NCI-H1105 treated with DMSO at 0.1 percent for 48 hours (cell line): ENCODE data around the gene SERPINB10.
"Not testable (repeated sequence)": the region's sequence is repeated elsewhere in the genome, so short reads cannot be mapped to it uniquely, and the experiment has no call there.

ENCODE experiments used
- DNase-seq: peaks from one replicate; lab custom pipeline; 2025; lab: John Stamatoyannopoulos, UW

The SERPINB10 gene

DNA sequence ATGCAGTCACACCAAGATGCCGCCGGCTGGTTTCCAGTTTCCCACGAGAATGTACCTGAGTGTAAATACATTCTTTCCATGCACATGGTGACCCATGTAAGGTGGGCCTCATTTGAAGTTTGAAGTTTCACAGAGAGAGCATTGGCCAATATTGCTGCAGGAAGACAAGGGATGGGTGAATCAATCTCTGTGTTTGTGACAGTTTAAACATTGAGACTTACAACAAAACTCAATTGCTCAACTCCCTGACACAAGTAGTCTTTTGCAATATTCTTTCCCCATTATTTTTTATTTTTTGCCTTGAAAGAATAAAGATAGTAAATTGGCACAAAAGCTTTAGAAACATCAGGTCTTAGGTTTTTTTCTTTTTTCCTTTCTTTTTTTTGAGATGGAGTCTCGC, 15.2 kb upstream of the SERPINB10 start:
- DNase-seq = no peak

DNA sequence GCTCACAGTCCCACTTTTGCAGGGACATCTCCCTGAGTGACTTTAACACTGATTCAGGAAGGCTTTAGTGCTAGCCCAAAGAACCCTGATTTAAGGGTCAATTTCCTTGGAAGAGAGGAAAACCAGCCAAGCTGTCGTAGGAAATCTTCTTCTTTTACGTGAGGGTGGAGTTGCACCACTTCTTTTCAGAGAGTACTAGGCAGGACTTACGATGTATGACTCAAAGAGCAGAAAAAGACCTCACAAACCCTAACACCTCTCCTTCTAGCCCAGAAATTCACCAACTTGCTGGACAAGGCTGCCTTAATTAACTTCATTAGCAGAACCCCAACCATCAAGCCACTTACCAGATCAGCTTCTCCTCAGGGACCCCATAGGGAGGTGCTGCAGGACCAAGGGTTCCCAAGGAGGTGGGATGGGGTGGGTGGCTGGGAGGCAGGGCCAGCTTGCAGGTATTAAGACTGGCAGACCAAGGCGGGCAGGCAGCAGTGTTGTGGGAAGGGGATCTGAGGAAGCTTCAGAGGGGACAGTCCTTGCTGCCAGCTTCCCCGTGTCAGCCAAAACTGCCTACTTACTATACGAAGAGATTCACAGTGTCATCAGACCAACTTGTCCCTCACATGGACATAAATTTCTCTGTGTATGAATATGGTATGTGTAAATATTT, 13.5 kb upstream of the SERPINB10 start:
- no peak for DNase-seq

DNA sequence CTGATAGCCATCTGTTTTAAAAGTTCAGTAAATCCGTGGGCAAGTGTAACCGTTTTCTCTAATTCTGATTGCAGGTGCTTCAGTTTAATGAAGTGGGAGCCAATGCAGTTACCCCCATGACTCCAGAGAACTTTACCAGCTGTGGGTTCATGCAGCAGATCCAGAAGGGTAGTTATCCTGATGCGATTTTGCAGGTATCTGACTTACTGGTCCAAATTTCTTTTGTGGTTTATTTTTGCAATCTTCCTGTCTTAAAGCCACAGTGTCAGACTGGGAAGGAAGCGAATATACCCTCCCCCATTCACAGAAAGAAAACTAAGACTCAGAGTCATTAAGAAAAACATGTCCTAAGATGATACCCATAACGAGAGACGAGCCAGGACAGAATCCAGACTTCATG, 12.6 kb upstream of the SERPINB10 start:
- DNase-seq = no peak

DNA sequence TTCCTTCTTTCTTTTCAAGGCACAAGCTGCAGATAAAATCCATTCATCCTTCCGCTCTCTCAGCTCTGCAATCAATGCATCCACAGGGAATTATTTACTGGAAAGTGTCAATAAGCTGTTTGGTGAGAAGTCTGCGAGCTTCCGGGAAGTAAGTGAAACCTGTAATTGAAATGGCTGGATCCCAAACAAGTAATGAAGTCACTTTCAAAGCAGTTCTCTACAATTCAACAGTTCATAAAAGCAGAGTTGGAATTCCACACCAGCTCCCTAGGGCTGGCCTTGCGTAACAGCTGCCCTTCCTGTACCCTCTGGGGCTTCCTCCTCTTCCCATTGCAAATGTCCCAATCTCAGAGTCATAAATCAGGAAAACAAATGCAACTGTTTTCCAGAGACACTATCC, 10.7 kb upstream of the SERPINB10 start:
- DNase-seq = no peak

GRCh38 chr18:63899206-63899605, 8.6 kb upstream of the SERPINB10 start:
- DNase-seq = no peak

DNA sequence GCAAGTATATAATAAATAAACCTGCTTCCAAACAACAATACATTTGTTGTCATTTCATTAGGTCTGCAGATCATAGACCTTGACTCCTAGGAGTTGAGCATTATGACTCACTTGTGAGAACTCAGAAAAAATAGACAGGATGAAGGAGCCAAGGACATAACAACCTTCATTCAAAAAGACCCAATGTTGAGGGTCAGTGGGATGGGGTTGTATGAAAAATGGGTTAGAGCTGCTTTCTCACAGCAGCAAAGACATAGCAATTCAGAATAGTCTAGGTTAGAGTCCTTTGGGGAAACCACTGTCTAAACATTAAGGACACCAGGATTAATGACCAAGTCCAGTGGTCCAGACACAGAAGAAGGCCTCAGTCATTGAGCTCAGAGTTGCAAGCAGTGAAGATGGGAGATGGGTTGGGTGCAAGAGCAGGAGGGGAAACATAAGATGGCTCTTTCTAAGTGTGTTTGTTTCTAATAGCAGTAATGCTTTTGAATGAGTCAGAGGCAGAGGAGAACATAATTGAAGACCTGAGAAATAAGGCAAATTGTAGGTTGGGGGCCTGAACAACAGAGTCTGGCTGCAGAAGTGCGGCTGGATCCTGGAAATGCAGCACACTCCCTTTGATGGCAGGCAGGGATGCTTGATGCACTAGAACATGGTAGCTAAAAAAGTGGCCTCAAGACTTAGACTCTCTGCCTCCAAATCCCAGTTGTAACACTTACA, 3.7 kb upstream of the SERPINB10 start:
- no peak for DNase-seq

- no peak for DNase-seq
These were observed 3.1 kb upstream of the SERPINB10 start for GRCh38 chr18:63904694-63905093.

GRCh38 chr18:63905361-63905760, 2.4 kb upstream of the SERPINB10 start:
- DNase-seq = no peak

DNA sequence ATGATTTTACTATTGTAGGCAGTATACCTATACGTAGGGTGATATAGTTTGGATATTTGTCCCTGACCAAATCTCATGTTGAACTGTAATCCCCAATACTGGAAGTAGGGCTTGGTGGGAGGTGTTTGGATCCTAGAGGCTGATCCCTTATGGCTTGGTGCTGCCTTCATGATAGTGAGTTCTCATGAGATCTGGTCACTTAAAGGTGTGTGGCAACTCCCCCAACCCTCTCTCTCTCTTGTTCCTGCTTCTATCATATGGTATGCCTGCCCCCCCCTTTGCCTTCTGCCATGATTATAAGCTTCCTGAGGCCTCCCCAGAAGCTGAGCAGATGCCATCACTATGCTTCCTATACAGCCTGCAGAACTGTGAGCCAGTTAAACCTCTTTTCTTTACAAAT, 1.7 kb upstream of the SERPINB10 start:
- DNase-seq = no peak

DNA sequence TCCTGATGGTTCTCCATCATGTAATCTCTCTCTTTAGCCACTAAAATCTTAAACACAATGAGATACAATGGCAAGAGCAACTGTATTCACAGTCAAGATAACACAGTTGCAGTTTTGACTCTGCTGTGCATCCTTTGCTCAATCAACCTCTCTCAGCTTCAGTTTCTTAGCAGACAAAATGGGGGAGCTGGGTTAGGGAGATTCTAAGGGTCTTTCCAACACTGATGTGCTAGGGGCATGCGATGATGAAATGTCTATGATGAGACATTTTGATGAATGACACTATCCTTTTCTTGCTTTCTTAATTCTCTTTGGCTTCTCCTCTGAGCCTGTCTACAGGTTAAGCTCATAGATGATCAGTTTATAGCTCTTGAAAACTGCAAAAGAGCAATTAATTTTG, 1.1 kb downstream of the SERPINB10 start:
- DNase-seq = no peak

DNA sequence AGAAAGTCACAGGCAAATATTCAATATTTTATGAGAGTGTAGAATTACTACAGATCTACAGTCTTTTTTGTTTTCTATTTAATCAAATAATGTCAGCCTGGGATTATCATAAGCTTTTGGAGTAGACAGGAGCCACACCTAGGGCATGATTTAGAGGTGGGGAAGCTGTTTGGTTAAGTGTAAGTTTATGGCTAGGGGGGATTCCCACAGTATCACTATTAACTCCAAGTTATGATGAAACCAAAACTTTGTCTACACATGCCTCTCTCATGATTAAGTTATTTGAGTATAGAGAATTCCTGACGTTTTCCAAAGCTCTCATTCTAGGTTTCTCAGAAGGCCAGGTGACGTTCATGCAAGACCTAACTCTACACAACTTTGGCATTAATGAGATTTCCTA, 2.1 kb downstream of the SERPINB10 start:
- no peak for DNase-seq

DNA sequence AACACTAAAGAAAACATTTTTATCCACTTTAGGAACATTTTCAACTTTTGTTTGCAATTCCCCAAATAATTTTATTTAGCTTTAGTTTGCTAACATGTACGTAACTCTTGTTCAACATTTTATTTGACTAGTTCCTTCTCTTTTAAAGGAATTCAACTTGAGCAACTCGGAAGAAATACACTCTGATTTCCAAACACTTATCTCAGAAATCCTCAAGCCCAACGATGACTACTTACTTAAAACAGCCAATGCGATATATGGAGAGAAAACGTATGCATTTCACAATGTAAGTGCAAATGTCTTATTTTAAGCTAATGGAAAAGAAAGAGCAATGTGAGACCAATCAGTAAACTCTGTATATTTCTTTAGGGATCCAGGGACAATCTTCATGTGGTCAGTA, 10.1 kb downstream of the SERPINB10 start:
- DNase-seq = no peak

DNA sequence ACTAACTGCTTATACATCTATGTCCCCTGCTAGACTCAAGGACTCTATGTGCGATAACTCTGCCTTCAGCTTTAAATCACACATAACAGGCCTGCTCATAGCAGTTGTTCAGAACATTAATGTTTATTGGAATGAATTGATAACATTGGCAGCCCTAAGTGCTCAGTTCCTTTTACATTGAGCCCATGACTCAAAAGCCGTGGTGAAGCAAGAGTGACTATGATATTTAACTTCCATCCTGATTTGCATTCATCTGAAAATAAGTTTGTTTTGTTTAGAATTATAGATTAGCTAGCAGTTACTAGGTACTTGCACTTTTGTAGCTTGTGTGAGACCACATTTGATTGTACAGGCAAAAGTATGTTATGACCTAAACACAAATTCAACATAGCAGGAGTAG, 14.3 kb downstream of the SERPINB10 start:
- DNase-seq = no peak

DNA sequence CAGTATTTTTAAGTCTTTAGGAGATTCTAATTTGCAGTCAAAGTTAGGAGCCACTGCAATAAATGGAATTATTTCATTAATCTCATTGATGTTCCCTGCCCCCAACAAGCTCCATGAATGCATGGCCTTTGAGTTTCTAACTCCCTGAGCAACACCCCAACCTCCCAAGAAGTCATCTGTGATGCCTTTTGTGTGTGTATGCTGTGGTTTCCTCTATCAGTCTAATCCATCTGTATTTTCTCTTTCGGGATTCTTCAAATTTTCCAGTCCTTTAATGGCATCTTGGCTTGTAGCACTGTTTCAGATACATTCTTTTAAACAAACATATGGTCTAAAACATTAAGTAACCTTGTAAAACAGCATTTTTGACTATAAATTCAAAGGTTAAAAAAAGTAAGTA, 16.8 kb downstream of the SERPINB10 start:
- no peak for DNase-seq

DNA sequence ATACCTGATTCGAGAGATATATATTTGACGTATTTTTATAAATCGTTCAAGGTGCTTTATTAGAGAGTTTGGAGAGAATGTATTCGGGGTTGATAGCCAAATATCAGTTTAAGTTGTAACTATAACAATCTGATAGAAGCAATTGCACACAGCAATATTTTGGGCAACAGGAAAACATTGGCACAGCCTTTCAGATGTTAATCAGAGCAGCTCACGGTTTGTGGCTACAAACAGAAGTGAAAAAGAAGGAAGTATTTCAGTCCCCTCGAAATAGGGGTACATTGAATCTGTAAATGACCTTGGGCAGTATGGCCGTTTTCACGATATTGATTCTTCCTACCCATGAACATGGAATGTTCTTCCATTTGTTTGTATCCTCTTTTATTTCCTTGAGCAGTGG, 20.6 kb downstream of the SERPINB10 start:
- DNase-seq = no peak

DNA sequence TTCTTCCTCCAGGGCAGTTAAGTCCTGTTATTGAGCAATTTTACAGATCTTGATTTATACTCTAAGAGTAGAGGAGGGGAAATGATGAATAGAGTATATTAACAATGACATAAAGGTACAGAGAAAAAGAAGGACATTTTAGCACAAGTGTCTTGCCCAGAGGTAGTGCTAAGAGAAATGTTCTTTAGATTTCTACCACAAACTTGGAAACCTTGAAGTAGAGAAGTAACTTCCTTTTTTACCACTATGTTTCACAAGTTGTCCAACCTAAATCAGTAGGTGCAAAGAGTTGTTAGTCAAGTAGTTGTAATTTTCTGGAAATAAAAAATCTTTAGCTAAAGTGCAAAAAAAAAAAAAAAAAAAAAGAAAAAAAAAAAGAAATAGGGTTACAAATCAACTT, 21.6 kb downstream of the SERPINB10 start:
- DNase-seq = not testable (repeated sequence)

- no peak for DNase-seq
These were observed 23.1 kb downstream of the SERPINB10 start for GRCh38 chr18:63930773-63931354.

- no peak for DNase-seq
These were observed 28.6 kb downstream of the SERPINB10 start for GRCh38 chr18:63936156-63936931.

- no peak for DNase-seq
These were observed 29.2 kb downstream of the SERPINB10 start for GRCh38 chr18:63936932-63937393.

DNA sequence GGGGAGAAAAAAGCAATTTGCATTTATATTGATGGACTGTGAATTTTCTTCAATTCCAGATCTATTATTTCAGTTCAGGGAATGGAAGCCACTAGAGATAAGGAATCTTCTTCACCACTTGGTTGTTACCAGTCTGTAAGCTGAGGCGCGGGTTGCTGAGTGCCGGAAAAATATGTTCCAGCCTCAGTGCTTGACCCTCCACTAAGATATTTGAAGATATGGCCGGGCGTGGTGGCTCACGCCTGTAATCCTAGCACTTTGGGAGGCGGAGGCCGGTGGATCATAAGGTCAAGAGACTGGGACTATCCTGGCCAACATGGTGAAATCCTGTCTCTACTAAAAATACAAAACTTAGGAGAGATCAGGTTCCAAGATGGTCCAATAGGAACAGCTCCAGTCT, 32.2 kb downstream of the SERPINB10 start:
- no peak for DNase-seq

GRCh38 chr18:63940543-63941050, 32.8 kb downstream of the SERPINB10 start:
- DNase-seq = not testable (repeated sequence)

DNA sequence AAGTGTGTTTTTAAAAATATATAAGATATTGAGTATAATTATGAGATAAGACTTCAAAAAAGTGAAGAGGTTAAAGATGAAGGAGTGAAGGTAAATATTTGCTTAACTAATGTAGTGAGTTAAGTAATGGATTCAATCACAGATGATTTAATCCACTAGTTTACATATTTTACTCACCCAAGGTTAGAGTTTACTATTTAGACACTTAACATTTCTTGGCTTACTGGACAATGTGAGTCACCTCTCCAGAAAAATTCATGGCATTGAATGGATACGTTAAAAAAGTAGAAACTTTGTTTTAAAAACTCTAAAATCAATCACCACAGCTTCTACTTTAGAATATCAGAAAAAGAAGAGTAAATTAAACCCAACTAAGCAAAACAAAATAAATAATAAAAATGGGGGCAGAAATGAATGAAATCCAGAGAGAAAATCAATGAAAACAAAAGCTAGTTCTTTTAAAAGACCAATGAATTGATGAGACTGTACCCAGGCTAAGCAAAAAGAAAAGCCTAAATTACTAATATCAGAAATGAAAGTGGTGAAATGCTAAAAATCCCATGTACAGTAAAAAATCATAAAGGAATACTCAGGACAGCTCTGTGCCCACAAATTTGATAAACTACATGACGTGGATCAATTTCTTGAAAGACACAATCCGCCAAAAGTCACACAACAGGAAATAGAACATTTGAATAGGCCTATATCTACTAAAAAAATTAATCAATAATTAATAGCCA, 39.5 kb downstream of the SERPINB10 start:
- DNase-seq = no peak
